ENCODE data around the gene MCF2L2. TPM values are rescaled to one million over a fixed set of nuclear protein-coding genes. Genes with fewer than 3 reads are reported as not detected.

MCF2L2 gene
- total RNA-seq, 1 experiment from 2014 or later, result 3.4 TPM

- peaks cover 34% of the 10 kb centered on the region for H3K4me1 Mint-ChIP-seq (ENCODE audit: insufficient read depth, unreplicated experiment)
- H3K4me3 Mint-ChIP-seq (ENCODE audit: unreplicated experiment), result no peak overlapping the region
- H3K27me3 Mint-ChIP-seq (ENCODE audit: insufficient read depth, unreplicated experiment), result no peaks in the 10 kb centered on the region
- ChIA-PET CTCF (interaction anchor here (0.6 to 9.1 kb wide), 3 partner anchors 12 to 256 kb away, joined by 5 to 383 read pairs (median 8); no protein-coding TSS in a partner anchor), POLR2A (interaction anchor here (0.7 to 10.7 kb wide), 4 partner anchors 8 to 182 kb away, joined by 3 to 82 read pairs (median 19); partner anchors contain the start of gene B3GNT5)
- peaks cover 4% of the 10 kb centered on the region for H3K9me3 Mint-ChIP-seq (ENCODE audit: unreplicated experiment)
- BruUV-seq (replicated peaks), result no TSS peak
- no peaks in the 10 kb centered on the region for H3K36me3 Mint-ChIP-seq (ENCODE audit: insufficient read depth, unreplicated experiment)
- TF ChIP-seq CTCF (IDR thresholded peaks at IDR 0.05; ENCODE audit: unreplicated experiment), result no peak
- no peak for DNase-seq (ENCODE audit: unreplicated experiment)
- intact Hi-C loops (cut with micrococcal nuclease), result no loop called here
- no peak overlapping the region for H3K27ac Mint-ChIP-seq (ENCODE audit: low read depth, unreplicated experiment)
These were observed 49.5 kb downstream of the MCF2L2 start for GRCh38 chr3:183378951-183379350.

GRCh38 chr3:183378545-183378944 is 49.9 kb downstream of the MCF2L2 start:
- ChIA-PET CTCF (interaction anchor here (0.5 to 9.1 kb wide), 4 partner anchors 12 to 404 kb away, joined by 3 to 383 read pairs (median 6); no protein-coding TSS in a partner anchor), POLR2A (interaction anchor here (0.7 to 10.7 kb wide), 4 partner anchors 7 to 182 kb away, joined by 3 to 82 read pairs (median 19); partner anchors contain the start of gene B3GNT5)
- Mint-ChIP-seq H3K4me3 (ENCODE audit: unreplicated experiment) (no peak overlapping the region), H3K9me3 (ENCODE audit: unreplicated experiment) (peaks cover 7% of the 10 kb centered on the region), H3K4me1 (ENCODE audit: insufficient read depth, unreplicated experiment) (peaks cover 34% of the 10 kb centered on the region), H3K36me3 (ENCODE audit: insufficient read depth, unreplicated experiment) (no peaks in the 10 kb centered on the region), H3K27ac (ENCODE audit: low read depth, unreplicated experiment) (no peak overlapping the region), H3K27me3 (ENCODE audit: insufficient read depth, unreplicated experiment) (no peaks in the 10 kb centered on the region)
- intact Hi-C loops (cut with micrococcal nuclease), result no loop called here
- TF ChIP-seq CTCF (IDR thresholded peaks at IDR 0.05; ENCODE audit: unreplicated experiment), result no peak
- no TSS peak for BruUV-seq (replicated peaks)
- DNase-seq (ENCODE audit: unreplicated experiment), result no peak

- peaks cover 34% of the 10 kb centered on the region for H3K4me1 Mint-ChIP-seq (ENCODE audit: insufficient read depth, unreplicated experiment)
- no peaks in the 10 kb centered on the region for H3K36me3 Mint-ChIP-seq (ENCODE audit: insufficient read depth, unreplicated experiment)
- DNase-seq (ENCODE audit: unreplicated experiment), result no peak
- intact Hi-C loops (cut with micrococcal nuclease), result no loop called here
- no TSS peak for BruUV-seq (replicated peaks)
- no peak overlapping the region for H3K4me3 Mint-ChIP-seq (ENCODE audit: unreplicated experiment)
- H3K9me3 Mint-ChIP-seq (ENCODE audit: unreplicated experiment), result peaks cover 7% of the 10 kb centered on the region
- H3K27me3 Mint-ChIP-seq (ENCODE audit: insufficient read depth, unreplicated experiment), result no peaks in the 10 kb centered on the region
- no peak for TF ChIP-seq CTCF (IDR thresholded peaks at IDR 0.05; ENCODE audit: unreplicated experiment)
- no peak overlapping the region for H3K27ac Mint-ChIP-seq (ENCODE audit: low read depth, unreplicated experiment)
- ChIA-PET CTCF (interaction anchor here (0.5 to 9.1 kb wide), 3 partner anchors 195 to 405 kb away, joined by 3 to 383 read pairs (median 5); no protein-coding TSS in a partner anchor), POLR2A (interaction anchor here (0.8 to 10.7 kb wide), 4 partner anchors 7 to 124 kb away, joined by 3 to 82 read pairs (median 19); partner anchors contain the start of gene B3GNT5)
These were observed 50.4 kb downstream of the MCF2L2 start for GRCh38 chr3:183378008-183378407.

- no peak overlapping the region for H3K4me3 Mint-ChIP-seq (ENCODE audit: unreplicated experiment)
- H3K9me3 Mint-ChIP-seq (ENCODE audit: unreplicated experiment), result peaks cover 7% of the 10 kb centered on the region
- no peaks in the 10 kb centered on the region for H3K27me3 Mint-ChIP-seq (ENCODE audit: insufficient read depth, unreplicated experiment)
- TF ChIP-seq CTCF (IDR thresholded peaks at IDR 0.05; ENCODE audit: unreplicated experiment), result no peak
- H3K27ac Mint-ChIP-seq (ENCODE audit: low read depth, unreplicated experiment), result peak overlapping the region; percentile 3
- intact Hi-C loops (cut with micrococcal nuclease), result no loop called here
- POLR2A ChIA-PET, result interaction anchor here (0.6 to 10.7 kb wide), 4 partner anchors 90 to 310 kb away, joined by 3 to 82 read pairs (median 3); partner anchors contain the start of gene B3GNT5
- CTCF ChIA-PET, result interaction anchor here (2.0 kb wide), 1 partner anchor 193 kb away, joined by 6 read pairs; no protein-coding TSS in a partner anchor
- peaks cover 34% of the 10 kb centered on the region for H3K4me1 Mint-ChIP-seq (ENCODE audit: insufficient read depth, unreplicated experiment)
- DNase-seq (ENCODE audit: unreplicated experiment), result no peak
- no TSS peak for BruUV-seq (replicated peaks)
- no peaks in the 10 kb centered on the region for H3K36me3 Mint-ChIP-seq (ENCODE audit: insufficient read depth, unreplicated experiment)
These were observed 51.0 kb downstream of the MCF2L2 start for GRCh38 chr3:183377307-183377959.
